Measurements from ENCODE around the gene FABP3. TPM values are rescaled to one million over a fixed set of nuclear protein-coding genes. Genes with fewer than 3 reads are reported as not detected.

Gene FABP3
- total RNA-seq, 1 experiment from 2014 or later: 0.49 TPM

DNA sequence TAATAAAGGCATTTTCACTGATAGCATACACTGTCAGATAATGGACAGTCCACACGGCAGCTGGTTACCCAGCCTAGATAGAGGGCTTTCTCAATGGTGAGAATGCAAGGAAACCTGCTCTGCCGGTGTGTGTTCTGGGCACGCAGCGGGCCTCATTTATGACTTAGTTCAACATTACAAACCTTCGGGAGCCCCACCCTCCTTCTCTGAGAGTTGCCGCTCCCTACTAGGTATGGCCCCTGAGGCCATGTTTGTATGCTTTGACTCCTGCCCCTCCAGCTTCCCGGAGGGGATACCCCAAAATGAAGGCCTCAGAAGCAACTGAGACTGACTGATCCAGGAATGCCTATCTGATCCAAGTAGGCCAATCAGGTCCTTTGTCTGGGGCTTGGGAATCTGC lies 17.2 kb upstream of the FABP3 start:
- Histone ChIP-seq H3K4me1 (ENCODE audit: control insufficient read depth, insufficient read depth, low read length) (peaks cover 4% of the 10 kb centered on the region; the same call in 1 of the 2 replicates), H3K27ac (ENCODE audit: low read length) (no peak overlapping the region), H3K36me3 (ENCODE audit: control insufficient read depth, insufficient read depth, low read length) (no peaks in the 10 kb centered on the region), H3K9me3 (ENCODE audit: control insufficient read depth, insufficient read depth, low read depth, low read length) (no peaks in the 10 kb centered on the region), H3K27me3 (ENCODE audit: control insufficient read depth, insufficient read depth, low read length) (no peaks in the 10 kb centered on the region), H3K4me3 (ENCODE audit: low read depth in 2 of 2, low read length in 2 of 2) (no peak overlapping the region)
- DNase-seq (ENCODE audit: low read depth, low spot score): no peak
- TF ChIP-seq, protein P1, sequence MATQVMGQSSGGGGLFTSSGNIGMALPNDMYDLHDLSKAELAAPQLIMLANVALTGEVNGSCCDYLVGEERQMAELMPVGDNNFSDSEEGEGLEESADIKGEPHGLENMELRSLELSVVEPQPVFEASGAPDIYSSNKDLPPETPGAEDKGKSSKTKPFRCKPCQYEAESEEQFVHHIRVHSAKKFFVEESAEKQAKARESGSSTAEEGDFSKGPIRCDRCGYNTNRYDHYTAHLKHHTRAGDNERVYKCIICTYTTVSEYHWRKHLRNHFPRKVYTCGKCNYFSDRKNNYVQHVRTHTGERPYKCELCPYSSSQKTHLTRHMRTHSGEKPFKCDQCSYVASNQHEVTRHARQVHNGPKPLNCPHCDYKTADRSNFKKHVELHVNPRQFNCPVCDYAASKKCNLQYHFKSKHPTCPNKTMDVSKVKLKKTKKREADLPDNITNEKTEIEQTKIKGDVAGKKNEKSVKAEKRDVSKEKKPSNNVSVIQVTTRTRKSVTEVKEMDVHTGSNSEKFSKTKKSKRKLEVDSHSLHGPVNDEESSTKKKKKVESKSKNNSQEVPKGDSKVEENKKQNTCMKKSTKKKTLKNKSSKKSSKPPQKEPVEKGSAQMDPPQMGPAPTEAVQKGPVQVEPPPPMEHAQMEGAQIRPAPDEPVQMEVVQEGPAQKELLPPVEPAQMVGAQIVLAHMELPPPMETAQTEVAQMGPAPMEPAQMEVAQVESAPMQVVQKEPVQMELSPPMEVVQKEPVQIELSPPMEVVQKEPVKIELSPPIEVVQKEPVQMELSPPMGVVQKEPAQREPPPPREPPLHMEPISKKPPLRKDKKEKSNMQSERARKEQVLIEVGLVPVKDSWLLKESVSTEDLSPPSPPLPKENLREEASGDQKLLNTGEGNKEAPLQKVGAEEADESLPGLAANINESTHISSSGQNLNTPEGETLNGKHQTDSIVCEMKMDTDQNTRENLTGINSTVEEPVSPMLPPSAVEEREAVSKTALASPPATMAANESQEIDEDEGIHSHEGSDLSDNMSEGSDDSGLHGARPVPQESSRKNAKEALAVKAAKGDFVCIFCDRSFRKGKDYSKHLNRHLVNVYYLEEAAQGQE (IDR thresholded peaks at IDR 0.05; ENCODE audit: insufficient read depth in 1 of 2, low read depth in 2 of 2, low read length in 1 of 2): no peak
- TF ChIP-seq POLR2AphosphoS5 (IDR thresholded peaks at IDR 0.05; ENCODE audit: low read depth, low read length) (no peak), TCF7L2 (IDR thresholded peaks at IDR 0.05; ENCODE audit: low read depth, low read length) (no peak), SIN3A (IDR thresholded peaks at IDR 0.05; ENCODE audit: borderline replicate concordance, insufficient read depth, low read depth, low read length) (no peak)
- TF ChIP-seq, protein P2, sequence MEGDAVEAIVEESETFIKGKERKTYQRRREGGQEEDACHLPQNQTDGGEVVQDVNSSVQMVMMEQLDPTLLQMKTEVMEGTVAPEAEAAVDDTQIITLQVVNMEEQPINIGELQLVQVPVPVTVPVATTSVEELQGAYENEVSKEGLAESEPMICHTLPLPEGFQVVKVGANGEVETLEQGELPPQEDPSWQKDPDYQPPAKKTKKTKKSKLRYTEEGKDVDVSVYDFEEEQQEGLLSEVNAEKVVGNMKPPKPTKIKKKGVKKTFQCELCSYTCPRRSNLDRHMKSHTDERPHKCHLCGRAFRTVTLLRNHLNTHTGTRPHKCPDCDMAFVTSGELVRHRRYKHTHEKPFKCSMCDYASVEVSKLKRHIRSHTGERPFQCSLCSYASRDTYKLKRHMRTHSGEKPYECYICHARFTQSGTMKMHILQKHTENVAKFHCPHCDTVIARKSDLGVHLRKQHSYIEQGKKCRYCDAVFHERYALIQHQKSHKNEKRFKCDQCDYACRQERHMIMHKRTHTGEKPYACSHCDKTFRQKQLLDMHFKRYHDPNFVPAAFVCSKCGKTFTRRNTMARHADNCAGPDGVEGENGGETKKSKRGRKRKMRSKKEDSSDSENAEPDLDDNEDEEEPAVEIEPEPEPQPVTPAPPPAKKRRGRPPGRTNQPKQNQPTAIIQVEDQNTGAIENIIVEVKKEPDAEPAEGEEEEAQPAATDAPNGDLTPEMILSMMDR (IDR thresholded peaks at IDR 0.05): no peak
- ChIA-PET POLR2A (no interaction called here), CTCF (interaction anchor here (0.5 kb wide), 1 partner anchor 231 kb away, joined by 4 read pairs; no protein-coding TSS in a partner anchor)
- no peak for ATAC-seq
- no TSS peak for BruUV-seq (replicated peaks)
- intact Hi-C loops (cut with micrococcal nuclease; ENCODE audit: unreplicated experiment) (no loop called here), in situ Hi-C loops (cut with HindIII; ENCODE audit: low pct_unique_long_range_greater_than_20kb, low sequenced_read_pairs) (no loop called here)

DNA sequence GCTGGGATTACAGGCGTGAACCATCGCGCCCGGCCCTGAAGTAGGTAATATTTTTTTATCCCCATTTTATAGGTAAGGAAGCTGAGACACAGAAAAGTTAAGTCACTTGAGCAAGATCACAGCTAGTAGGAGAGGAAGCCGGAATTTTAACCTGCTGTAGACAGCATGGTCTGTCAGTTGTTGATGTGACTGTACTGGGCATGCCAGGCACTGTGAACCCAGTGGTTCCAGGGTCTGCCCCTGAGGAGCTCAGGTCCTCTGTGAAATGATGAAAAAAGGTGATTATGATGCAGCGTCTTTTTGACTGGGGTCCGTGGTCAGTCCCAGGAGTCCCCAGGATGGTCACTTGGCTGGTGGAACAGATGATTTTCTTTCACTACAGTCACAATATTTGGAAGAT lies 16.7 kb upstream of the FABP3 start:
- intact Hi-C loops (cut with micrococcal nuclease; ENCODE audit: unreplicated experiment) (no loop called here), in situ Hi-C loops (cut with HindIII; ENCODE audit: low pct_unique_long_range_greater_than_20kb, low sequenced_read_pairs) (no loop called here)
- ChIA-PET POLR2A (no interaction called here), CTCF (interaction anchor here (0.5 kb wide), 1 partner anchor 230 kb away, joined by 4 read pairs; no protein-coding TSS in a partner anchor)
- Histone ChIP-seq H3K4me3 (ENCODE audit: low read depth in 2 of 2, low read length in 2 of 2) (no peak overlapping the region), H3K27ac (ENCODE audit: low read length) (no peak overlapping the region), H3K36me3 (ENCODE audit: control insufficient read depth, insufficient read depth, low read length) (no peaks in the 10 kb centered on the region), H3K27me3 (ENCODE audit: control insufficient read depth, insufficient read depth, low read length) (no peaks in the 10 kb centered on the region), H3K4me1 (ENCODE audit: control insufficient read depth, insufficient read depth, low read length) (peaks cover 4% of the 10 kb centered on the region; the same call in 1 of the 2 replicates), H3K9me3 (ENCODE audit: control insufficient read depth, insufficient read depth, low read depth, low read length) (no peaks in the 10 kb centered on the region)
- ATAC-seq (no peak), DNase-seq (ENCODE audit: low read depth, low spot score) (no peak)
- no TSS peak for BruUV-seq (replicated peaks)
- TF ChIP-seq, protein P1 (IDR thresholded peaks at IDR 0.05; ENCODE audit: insufficient read depth in 1 of 2, low read depth in 2 of 2, low read length in 1 of 2): no peak
- TF ChIP-seq, protein P2 (IDR thresholded peaks at IDR 0.05): no peak
- TF ChIP-seq POLR2AphosphoS5 (IDR thresholded peaks at IDR 0.05; ENCODE audit: low read depth, low read length) (no peak), SIN3A (IDR thresholded peaks at IDR 0.05; ENCODE audit: borderline replicate concordance, insufficient read depth, low read depth, low read length) (no peak), TCF7L2 (IDR thresholded peaks at IDR 0.05; ENCODE audit: low read depth, low read length) (no peak)
